GM23248 (cell line): ENCODE data around the gene TNNT1. TPM values are rescaled to one million over a fixed set of nuclear protein-coding genes. Genes with fewer than 3 reads are reported as not detected.

Experiments used
- DNase-seq: peaks from one replicate; pipeline ENCODE4 v3.0.0-alpha.2; 2015
- H2AFZ ChIP-seq: fragments of 200-600 bp; sonication (generic); 2 replicates; pipeline ENCODE4 v1.6.1; 2016; ENCODE audit warnings: antibody characterized with exemption
- H3F3A ChIP-seq: fragments of 200-600 bp; sonication (generic); 2 replicates; pipeline ENCODE4 v1.6.1; 2016; ENCODE audit warnings: mild to moderate bottlenecking, antibody characterized with exemption, mixed run types; ENCODE audit not compliant: insufficient read depth
- H3K27ac ChIP-seq: fragments of 200-600 bp; sonication (generic); 2 replicates; pipeline ENCODE4 v1.5.1; 2016; ENCODE audit warnings: mild to moderate bottlenecking
- H3K27me3 ChIP-seq: fragments of 200-600 bp; sonication (generic); replicated peaks from 2 replicates; pipeline ENCODE4 v1.6.1; 2016; ENCODE audit warnings: mild to moderate bottlenecking; ENCODE audit not compliant: insufficient read depth
- H3K36me3 ChIP-seq: fragments of 200-600 bp; sonication (generic); 2 replicates; pipeline ENCODE4 v1.6.1; 2016; ENCODE audit warnings: low read depth, mild to moderate bottlenecking
- H3K4me1 ChIP-seq: fragments of 200-600 bp; sonication (generic); 2 replicates; pipeline ENCODE4 v1.6.1; 2016; ENCODE audit warnings: mild to moderate bottlenecking; ENCODE audit not compliant: insufficient read depth
- H3K4me2 ChIP-seq: fragments of 200-600 bp; sonication (generic); one replicate; pipeline ENCODE4 v1.6.1; 2016; ENCODE audit warnings: mild to moderate bottlenecking; ENCODE audit not compliant: unreplicated experiment
- H3K4me3 ChIP-seq: fragments of 200-600 bp; sonication (generic); 2 replicates; pipeline ENCODE4 v1.5.1; 2016; ENCODE audit warnings: mild to moderate bottlenecking
- H3K79me2 ChIP-seq: fragments of 200-600 bp; sonication (generic); 2 replicates; pipeline ENCODE4 v1.6.1; 2016; ENCODE audit warnings: mild to moderate bottlenecking; ENCODE audit not compliant: insufficient read depth
- H3K9ac ChIP-seq: fragments of 200-600 bp; sonication (generic); 2 replicates; pipeline ENCODE4 v1.6.1; 2016; ENCODE audit warnings: mild to moderate bottlenecking
- H3K9me2 ChIP-seq: fragments of 200-600 bp; sonication (generic); 2 replicates; pipeline ENCODE4 v1.6.1; 2016; ENCODE audit warnings: mixed run types, mild to moderate bottlenecking, moderate library complexity; ENCODE audit not compliant: insufficient read depth
- H3K9me3 ChIP-seq: fragments of 200-600 bp; sonication (generic); one replicate; pipeline ENCODE4 v1.6.1; 2017; ENCODE audit warnings: low read depth
- H4K20me1 ChIP-seq: fragments of 200-600 bp; sonication (generic); 2 replicates; pipeline ENCODE4 v1.6.0; 2016; ENCODE audit not compliant: insufficient read depth
- EZH2 ChIP-seq: fragments of 200-600 bp; sonication (generic); IDR thresholded peaks from 2 replicates; pipeline ENCODE4 v1.6.1; 2018; ENCODE audit warnings: antibody characterized with exemption, mild to moderate bottlenecking; ENCODE audit not compliant: insufficient read depth, poor library complexity, severe bottlenecking
- EZH2phosphoT487 ChIP-seq: fragments of 200-600 bp; sonication (generic); IDR thresholded peaks from 2 replicates; pipeline ENCODE4 v1.6.1; 2018; ENCODE audit warnings: antibody characterized with exemption, moderate library complexity, mild to moderate bottlenecking, low read depth; ENCODE audit not compliant: insufficient read depth
- WGBS, 2 experiments: methylation state at CpG; one replicate each; pipeline ENCODE4 v1.1.6; 2015 to 2017; ENCODE audit warnings: low lambda C conversion rate in 2 of 2, low coverage in 1 of 2; ENCODE audit errors: missing lambda C conversion rate in 2 of 2; 5-methylcytosine and 5-hydroxymethylcytosine counted together
- in situ Hi-C: fragments of 300-500 bp; cut with MboI; formaldehyde crosslinking; loops from 2 replicates; pipeline ENCODE4 v1.15.0; 2020
- polyA plus RNA-seq: library from polyadenylated mRNA; unstranded; fragments of >200 nt; fragmentation: Nextera tagmentation; extraction: Ambion mirVana; gene quantifications from 2 replicates; pipeline ENCODE4 v1.2.1, GENCODE V29; 2016
- total RNA-seq: library from RNA; depleted of rRNA; stranded (reverse); fragments of >200 nt; shearing (Covaris generic); gene quantifications from 2 replicates; pipeline ENCODE4 v1.2.3, GENCODE V29; 2014

TNNT1 gene
- total and polyA plus RNA-seq, 2 experiments from 2014 or later: 0.76 to 1.8 TPM

DNA sequence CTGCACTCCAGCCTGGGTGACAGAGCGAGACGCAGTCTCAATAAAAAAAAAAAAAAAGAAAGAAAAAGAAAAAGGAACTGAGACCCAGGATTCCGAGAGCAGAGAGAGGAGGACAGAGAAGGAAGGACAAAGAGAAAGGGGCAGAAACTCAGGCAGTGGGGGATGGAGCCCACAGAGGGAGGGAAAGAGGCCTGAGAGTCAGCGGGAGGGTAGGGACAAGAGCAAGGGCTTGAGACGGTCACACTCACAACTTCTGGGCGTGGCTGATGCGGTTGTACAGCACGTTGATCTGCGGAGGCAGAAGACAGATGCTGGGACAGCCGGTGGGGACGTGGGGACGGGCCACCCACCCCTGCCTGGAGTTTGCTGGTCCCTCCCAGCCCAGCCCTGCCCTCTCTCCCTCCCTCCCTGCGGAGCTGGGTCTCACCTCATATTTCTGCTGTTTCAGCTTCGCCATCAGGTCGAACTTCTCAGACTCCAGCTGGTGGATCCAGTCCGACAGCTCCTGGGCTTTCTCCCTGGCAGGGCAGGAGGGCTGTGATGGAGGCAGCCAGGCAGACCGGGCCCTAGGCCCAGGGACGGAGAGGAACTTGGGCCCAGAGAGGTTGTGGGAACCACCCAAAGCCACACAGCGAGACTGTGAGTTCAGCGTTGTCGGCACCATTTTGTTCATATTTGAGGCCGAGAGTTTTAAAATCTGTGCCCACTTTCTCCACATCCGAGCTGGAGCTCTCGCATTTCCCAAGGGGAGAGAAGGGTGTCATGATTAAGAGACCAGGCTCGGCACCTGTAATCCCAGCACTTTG lies 15.2 kb downstream of the TNNT1 start:
- Histone ChIP-seq H3K4me2 (no peak overlapping the region), H4K20me1 (no peaks in the 10 kb centered on the region), H3K4me3 (no peak overlapping the region), H3K27me3 (peaks cover 4% of the 10 kb centered on the region; the same call in 1 of the 2 replicates), H3F3A (no peaks in the 10 kb centered on the region), H3K9me2 (no peaks in the 10 kb centered on the region), H3K27ac (no peak overlapping the region), H2AFZ (no peak overlapping the region), H3K9me3 (no peaks in the 10 kb centered on the region), H3K36me3 (no peaks in the 10 kb centered on the region), H3K9ac (no peak overlapping the region), H3K4me1 (no peaks in the 10 kb centered on the region), H3K79me2 (no peaks in the 10 kb centered on the region)
- TF ChIP-seq EZH2phosphoT487 (no peak), EZH2 (no peak)
- 40 to 43% methylated on average over 23 to 25 of the region's 25 CpGs for WGBS, 2 experiments
- no peak for DNase-seq
- in situ Hi-C loops: loop anchor here (25.0 kb wide), 1 partner anchor 503 kb away; the partner anchor contains the start of genes CCDC106, ZNF580 and ZNF581

DNA sequence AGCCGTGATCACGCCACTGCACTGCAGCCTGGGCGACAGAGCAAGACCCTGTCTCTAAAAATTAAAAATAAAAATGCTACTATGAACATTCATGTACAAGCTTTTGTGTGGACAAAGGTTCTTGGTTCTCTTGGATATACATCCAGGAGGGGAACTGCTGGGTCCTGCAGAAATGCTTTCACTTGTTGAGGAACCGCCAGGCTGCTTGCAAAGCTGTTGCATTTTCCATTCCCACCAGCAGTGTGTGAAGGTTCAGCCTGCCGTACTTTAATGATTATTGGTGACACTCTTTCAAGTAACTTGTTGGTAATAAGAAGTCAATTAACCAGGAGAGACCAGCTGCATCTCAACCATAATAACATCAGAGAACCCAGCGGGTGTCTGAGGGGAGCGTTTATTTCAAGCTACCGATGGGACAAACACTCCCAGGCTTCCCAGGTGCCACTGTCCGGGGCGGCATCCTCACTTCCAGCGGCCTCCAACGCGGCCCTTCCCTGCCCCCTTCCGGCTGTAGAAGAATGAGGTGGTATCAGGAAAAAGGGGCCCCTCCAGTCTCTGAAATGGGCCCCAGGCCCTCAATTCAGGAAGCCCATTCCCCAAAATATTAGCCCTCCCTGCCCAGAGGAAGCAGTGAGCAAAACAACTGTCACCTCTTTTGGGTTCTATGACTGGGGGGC lies 16.4 kb downstream of the TNNT1 start:
- H3K27ac ChIP-seq: no peak overlapping the region
- H2AFZ ChIP-seq: no peak overlapping the region
- WGBS, 2 experiments: 47 to 50% methylated on average over 14 of the region's 14 CpGs
- peaks cover 4% of the 10 kb centered on the region; the same call in 1 of the 2 replicates for H3K27me3 ChIP-seq
- H3K36me3 ChIP-seq: no peaks in the 10 kb centered on the region
- H3K79me2 ChIP-seq: no peaks in the 10 kb centered on the region
- no peak overlapping the region for H3K9ac ChIP-seq
- peak; percentile 38 for DNase-seq
- no peak overlapping the region for H3K4me3 ChIP-seq
- no peaks in the 10 kb centered on the region for H3K9me2 ChIP-seq
- no peaks in the 10 kb centered on the region for H3K4me1 ChIP-seq
- in situ Hi-C loops: loop anchor here (25.0 kb wide), 1 partner anchor 505 kb away; the partner anchor contains the start of genes CCDC106, ZNF580 and ZNF581
- no peaks in the 10 kb centered on the region for H3F3A ChIP-seq
- H4K20me1 ChIP-seq: no peaks in the 10 kb centered on the region
- no peak for TF ChIP-seq EZH2
- no peak for TF ChIP-seq EZH2phosphoT487
- no peak overlapping the region for H3K4me2 ChIP-seq
- no peaks in the 10 kb centered on the region for H3K9me3 ChIP-seq

DNA sequence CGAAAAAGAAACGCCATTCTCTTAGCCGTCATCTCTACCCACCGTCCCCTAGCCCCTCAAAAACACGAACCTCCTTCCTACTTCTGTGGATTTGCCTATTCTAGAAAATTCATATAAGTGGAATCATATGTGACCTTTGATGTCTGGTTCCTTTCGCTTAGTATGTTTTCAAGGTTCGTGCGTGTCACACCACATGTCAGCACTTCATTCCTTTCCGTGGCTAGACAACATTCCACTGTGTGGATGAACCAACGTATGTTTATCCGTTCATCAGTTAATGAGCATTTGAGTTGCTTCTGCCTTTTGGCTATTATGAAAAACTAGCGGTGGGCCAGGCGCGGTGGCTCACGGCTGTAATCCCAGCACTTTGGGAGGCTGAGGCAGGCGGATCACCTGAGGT lies 17.6 kb downstream of the TNNT1 start:
- no peak overlapping the region for H3K9ac ChIP-seq
- H4K20me1 ChIP-seq: no peaks in the 10 kb centered on the region
- H3K79me2 ChIP-seq: no peaks in the 10 kb centered on the region
- H3K4me3 ChIP-seq: no peak overlapping the region
- no peaks in the 10 kb centered on the region for H3K9me3 ChIP-seq
- TF ChIP-seq EZH2 (no peak), EZH2phosphoT487 (no peak)
- no peak overlapping the region for H2AFZ ChIP-seq
- in situ Hi-C loops: loop anchor here (25.0 kb wide), 1 partner anchor 506 kb away; the partner anchor contains the start of genes CCDC106, ZNF580 and ZNF581
- H3K4me2 ChIP-seq: no peak overlapping the region
- no peak overlapping the region for H3K27ac ChIP-seq
- no peaks in the 10 kb centered on the region for H3K4me1 ChIP-seq
- no peaks in the 10 kb centered on the region for H3F3A ChIP-seq
- no peaks in the 10 kb centered on the region for H3K9me2 ChIP-seq
- H3K27me3 ChIP-seq: peaks cover 4% of the 10 kb centered on the region; the same call in 1 of the 2 replicates
- 33 to 37% methylated on average over 16 of the region's 16 CpGs for whole genome bisulfite sequencing, 2 experiments
- H3K36me3 ChIP-seq: no peaks in the 10 kb centered on the region
- peak; percentile 37 for DNase-seq

DNA sequence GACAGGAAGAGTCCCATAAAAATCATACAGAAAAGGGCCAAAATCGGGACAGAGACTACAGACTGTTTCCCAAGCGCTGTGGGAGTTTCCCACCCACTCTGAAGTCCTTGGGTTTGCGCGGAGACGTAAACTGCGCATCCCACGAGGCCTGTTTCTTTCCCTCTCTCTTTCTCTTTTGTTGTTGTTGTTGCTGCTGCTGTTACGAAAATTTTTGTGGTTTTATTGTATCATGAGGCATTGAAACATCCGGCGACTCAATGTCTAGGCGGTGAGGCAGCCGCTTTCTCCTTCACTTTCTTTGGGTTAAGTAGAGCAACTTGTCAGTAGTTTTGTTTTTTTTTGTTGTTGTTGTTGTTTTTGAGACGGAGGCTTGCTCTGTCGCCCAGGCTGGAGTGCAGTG lies 30.0 kb downstream of the TNNT1 start:
- Histone ChIP-seq H3K27ac (no peak overlapping the region), H3K4me2 (no peak overlapping the region)
- in situ Hi-C loops: no loop called here

More for the DNA sequence above, 30.0 kb downstream of the TNNT1 start:
- Histone ChIP-seq H4K20me1 (no peaks in the 10 kb centered on the region), H3K9me3 (no peaks in the 10 kb centered on the region), H3K27me3 (peaks cover 10% of the 10 kb centered on the region; the same call in 1 of the 2 replicates), H3K36me3 (no peaks in the 10 kb centered on the region), H3K4me1 (peaks cover 18% of the 10 kb centered on the region), H2AFZ (peak overlapping the region; percentile 92), H3K4me3 (no peak overlapping the region), H3K79me2 (peaks cover 30% of the 10 kb centered on the region), H3K9ac (no peak overlapping the region), H3F3A (no peaks in the 10 kb centered on the region; the same call in 1 of the 2 replicates), H3K9me2 (no peaks in the 10 kb centered on the region)
- no peak for TF ChIP-seq EZH2
- no peak for TF ChIP-seq EZH2phosphoT487
- WGBS, 2 experiments: 81 to 83% methylated on average over 14 of the region's 14 CpGs
- DNase-seq: no peak
